Stimulated activated CD4-positive, alpha-beta T cell treated with anti-CD3 and anti-CD28 coated beads, TNF-alpha, amount 100 ng/mL, for 1 hour (primary cell): ENCODE data around the gene MRPS12.

Source experiments
- DNase-seq, 3 donors: peaks; one replicate each; pipeline ENCODE4 v3.0.0-alpha.2; 2020; ENCODE audit warnings: low read depth in 3 of 3, low spot score in 1 of 3

MRPS12 gene

DNA sequence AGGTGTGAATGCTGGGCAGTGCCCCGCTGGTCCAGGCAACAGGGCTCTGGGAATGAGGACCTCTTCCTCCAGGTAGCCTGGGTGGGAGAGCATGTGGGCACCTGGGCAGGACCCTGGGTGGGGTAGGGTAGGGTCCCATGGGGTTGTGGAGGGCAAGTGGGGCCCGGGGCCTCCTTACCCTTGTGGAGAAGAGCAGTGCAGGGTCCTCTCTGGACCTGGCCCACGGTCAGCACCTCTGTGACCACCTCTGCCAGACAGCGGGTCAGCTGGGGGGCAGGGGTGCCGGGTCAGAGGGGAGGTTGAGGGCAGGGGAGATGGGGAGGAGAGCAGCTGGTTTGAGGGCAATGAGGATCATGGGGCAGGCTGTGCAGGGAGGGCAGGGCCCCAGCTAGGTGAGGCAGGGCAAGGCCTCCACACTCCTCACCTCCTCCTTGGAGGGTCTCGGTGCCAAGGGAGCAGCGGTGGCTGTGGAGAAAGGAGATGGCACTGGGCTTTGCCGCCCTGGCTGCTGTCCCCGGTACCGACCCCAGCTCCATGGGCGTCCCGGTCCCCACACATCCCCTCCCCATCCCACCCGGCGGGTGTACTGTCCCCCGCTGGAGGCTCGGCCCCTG is 19.2 kb upstream of the MRPS12 start:
- no peak for DNase-seq

DNA sequence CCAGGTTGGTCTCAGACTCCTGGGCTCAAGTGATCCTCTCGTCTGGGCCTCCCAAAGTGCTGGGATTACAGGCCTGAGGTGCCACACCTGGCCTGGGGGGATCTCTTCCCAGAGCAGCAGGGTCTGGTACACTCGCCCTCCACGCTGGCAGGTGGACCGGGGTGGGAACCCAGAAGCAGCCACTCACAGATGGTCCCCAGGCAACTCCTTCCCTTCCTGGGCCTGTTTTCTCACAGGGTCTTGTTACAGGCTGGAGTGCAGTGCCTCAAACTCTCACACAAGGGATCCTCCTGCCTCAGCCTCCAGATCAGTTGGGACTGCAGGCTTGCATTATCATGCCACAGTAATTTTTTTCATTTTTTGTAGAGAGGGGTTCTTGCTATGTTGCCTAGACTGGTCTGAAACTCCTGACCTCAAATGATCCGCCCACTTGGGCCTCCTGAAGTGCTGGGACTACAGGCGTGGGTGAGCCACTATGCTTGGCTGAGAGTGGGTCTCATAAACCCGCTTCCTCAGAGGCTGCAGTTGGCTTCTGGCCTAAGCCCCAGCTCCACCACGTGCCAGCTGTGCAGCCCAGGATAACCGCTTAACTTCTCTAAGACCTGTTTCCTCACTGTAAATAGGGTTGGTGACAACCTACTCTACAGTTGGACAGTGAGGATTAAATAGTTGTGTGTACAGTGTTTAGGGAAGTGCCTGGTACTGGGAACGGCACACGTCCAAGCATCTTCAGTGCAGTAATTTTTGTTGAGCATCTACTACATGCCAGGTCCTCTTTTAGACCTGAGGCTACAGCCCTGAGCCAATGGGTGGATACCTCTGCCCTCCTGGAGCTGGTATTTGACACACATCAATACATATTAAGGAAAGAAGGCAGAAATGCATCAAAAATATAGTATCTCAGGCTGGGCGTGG is 17.9 kb upstream of the MRPS12 start:
- DNase-seq: no peak

DNA sequence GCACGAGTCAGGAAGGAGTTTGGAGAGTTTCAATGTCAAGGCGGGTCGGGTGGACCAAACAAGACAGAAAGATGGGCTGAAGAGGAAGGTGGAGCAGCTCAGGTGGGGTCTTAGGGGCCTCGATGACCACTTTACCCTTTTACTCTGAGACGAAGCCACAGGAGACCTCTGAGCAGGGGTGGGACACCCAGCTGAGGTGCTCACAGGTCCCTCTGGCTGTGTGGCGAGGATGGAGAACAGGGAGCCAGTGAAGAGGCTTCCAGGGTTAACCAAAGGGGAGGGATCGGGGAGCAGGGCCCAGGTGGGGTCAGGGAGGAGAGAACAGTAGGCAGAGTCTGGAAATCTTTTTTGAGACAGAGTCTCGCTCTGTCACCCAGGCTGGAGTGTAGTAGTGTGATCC is 16.8 kb upstream of the MRPS12 start:
- no peak for DNase-seq

DNA sequence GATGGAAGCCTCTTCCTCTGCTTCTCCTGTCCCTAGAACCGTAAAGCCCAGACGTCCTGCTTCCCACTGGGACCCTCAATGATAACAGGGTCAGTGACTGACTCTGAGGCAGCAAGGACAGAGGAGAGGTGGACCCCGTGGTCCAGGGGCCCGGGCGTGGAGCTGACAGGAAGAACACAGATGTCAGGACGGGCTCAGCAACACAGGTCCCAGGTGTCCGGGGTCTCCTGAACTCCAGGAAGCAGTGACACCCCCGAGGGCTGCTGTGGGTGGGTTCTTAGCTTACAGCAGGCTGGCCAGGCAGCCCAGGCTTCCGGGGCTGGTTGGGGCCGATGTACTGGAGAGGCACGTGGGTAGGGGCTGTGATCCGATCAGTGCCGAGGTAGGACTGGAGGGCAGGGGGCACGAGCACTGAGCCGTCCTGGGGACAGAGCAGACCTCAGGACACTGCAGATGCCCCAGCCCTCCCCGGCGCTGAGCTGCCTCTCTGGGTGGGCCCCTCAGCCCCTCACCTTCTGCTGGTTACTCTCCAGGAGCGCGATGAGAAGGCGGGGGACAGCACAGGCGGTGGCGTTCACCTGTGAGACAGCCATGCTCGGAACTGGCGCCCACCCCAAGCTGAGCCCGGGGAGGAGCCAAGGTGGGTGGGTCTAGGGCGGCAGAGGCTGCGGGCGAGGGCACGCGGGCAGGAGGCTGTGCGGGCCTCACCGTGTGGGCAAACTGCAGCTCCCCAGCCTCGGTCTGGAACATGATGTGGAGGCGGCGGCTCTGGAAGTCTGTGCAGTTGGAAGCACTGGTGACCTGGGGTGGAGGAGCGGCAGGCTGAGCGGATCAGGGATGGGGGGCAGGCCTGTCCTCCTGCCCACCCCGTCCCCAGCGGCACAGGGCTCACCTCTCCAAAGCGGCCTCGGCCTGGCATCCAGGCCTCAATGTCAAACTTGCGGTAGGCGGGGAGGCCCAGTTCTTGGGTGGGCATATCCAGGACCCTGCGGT is 15.1 kb upstream of the MRPS12 start:
- DNase-seq: no peak

DNA sequence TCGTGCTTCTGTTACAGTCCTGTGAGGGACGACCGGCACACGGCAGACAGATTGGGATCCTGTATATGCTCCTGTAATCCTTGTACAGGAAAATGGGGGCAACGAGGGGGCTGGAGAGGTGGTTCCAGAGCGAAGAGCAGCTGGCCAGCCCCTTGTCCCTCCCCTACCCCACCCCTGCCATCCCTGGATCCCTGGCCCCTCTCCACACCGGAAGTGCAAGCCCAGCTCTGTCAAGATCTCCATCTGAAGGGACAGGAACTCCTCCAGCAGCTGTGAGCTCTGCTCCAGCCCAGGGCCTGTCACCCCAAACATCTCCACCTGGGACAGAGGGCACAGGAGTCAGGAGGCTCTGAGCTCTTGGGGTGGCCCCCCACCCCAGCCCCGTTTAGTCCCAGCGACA is 13.2 kb upstream of the MRPS12 start:
- no peak for DNase-seq

DNA sequence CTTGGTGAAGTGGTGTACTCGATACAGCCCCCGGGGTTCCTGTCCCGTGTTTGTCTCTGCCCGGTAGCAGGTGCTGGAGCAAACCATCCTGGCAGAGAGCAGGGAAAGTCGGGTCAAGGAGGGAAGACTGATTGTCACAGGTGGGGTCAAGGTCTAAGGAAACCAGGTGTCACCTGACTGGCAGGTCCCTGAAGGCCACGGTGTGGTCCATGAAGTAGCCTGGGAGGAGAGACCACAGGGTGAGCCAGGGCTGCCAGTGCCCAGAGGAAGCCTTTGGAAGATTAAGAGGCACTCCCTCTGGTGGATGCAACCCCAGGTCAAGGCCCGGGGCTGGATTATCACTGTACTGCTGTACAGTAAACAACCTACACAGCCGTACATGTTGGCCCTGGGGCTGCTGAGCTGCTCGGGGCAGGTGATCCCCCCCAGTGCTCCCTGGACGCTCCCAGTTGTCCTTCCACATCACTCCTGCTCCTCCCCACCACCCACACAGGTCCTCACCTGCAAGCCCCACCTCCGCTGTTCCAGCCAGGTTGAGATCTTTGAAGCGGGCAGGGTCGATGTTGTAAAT is 12.7 kb upstream of the MRPS12 start:
- no peak for DNase-seq

DNA sequence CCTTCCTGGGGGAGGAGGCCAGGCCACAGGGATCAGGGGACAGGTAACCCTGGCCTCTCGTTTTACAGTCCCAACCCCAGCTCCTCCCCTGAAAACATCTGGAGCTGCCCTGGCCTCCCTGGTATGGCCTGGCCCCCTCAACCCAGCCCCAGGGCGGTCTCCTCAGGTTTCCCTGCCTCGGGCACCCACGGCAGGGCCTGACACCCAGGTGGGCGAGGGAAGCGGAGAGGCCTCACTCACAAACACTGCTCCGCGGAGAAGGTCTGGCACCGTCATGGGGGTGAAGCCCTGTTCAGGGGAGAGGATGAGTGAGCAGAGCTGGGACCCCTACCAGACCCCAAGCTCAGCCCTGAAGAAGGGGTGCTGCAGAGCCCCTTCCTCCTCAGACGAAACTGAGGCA is 12.2 kb upstream of the MRPS12 start:
- no peak for DNase-seq

DNA sequence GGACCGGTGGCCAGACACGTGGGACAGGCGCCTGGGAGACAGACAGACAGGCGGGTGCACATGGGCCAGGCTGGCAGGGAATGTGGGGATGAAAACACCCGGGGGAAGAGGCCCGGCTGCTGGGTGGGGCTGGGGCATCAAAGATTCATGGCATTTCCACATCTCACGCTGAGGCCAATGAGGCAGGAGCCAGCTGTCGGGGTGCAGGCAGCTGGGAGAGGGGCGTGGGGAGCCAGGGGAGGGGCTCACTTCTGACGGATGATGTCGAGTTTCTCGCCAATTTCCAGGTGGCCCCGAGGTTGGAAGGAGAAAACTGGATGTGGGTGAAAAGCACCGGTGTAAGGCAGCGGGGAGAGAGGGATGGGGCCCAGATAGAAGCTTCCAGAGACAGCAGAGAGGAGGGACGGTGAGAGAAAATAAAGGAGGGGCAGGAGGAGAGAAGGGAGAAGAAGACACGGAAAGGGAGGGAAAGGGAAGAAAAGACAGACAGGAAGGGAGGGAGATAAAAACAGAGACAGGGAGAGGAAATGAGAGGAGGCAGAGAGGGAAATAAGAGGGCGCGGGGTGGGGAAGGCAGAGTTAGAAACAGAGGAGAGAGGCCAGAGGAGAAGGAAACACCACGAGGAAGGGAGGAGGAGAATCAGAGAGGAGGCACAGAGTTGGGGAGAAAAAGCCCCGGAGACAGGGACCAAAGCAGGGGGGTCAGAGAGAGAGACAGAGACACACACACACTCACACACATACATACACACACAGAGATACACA is 10.7 kb upstream of the MRPS12 start:
- DNase-seq: no peak

DNA sequence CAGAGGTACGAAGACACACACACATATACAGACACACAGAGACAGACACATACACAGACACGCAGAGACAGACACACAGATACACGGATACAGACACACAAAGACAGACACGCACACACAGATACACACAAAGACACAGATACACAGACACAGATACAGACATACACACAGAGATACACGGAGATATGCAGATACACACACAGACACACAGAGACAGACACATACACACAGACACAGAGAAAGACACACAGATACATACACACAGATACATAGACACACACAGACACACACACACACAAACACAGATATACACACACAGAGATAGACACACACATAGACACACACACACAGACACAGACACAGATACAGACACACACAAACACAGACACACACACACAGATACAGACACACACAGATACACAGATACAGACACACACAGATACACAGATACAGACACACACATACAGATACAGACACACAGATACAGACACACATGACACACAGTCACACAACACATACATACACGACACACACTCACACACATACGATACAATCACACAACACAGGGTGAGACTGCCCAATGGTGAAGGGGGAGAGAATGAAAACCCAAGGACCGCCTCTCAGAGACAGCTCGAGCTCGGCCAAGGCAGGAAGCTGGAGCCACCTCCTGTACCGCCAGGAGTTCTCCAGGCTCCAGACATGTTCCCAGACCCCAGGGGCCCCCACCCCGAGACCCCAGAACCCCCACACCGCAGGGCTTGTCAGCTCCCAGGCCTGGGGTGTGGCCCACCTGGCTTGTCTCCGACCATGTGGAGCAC is 9.9 kb upstream of the MRPS12 start:
- DNase-seq: no peak

DNA sequence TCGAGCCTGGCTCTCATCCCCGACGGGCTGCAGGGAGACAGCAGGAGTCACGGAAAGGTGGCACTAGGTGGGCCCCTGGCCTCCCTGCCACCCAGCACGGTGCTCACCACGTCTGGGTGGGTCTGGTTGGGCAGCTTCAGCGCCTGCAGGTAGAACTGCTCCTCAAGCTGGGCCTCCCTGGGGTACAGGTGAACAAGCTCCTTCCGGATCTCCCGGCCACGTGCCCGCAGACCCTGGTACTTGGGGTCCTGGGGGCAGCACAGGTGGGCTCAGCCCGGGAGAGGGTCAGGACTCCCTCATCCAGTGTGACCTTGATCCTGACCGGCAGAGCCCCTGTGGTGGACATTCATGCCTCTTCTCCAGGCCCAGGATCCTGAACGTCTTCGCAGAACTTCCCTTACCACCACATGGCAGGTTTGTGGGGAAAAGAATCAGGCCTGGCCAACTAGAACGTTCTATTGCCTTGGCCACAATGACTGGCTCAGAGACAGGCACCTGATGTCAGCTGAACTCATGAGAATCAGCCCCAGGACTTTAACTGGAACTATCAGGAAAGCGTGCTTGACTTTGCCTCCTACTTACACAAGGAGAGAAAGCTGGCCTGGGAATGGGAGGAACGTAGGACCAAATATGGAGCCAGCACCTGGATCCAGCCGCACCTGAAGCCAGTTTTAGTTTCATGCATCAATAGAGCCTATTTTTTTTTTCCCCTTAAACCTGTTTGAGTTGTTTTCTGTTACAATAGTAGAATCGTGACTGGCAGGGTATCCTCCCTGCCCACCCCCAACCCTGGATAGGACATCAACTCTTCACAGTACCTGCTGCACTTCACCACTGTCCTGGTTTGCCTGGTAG is 9.1 kb upstream of the MRPS12 start:
- DNase-seq: no peak

DNA sequence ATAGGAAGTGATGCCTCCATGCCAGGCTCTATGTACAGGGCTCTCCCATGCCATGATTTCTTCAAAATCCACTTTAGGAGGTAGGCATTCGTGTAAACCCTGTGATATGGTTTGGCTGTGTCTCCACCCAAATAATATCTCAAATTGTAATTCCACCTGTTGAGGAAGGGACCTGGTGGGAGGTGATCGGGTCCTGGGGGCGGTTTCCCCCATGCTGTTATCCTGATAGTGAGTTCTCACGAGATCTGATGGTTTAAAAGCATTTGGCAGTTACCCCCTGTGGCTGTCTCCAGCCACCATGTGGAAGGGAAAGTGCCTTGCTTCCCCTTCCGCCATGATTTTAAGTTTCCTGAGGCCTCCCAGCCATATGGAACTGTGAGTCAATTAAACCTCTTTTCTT is 8.3 kb upstream of the MRPS12 start:
- DNase-seq: no peak

DNA sequence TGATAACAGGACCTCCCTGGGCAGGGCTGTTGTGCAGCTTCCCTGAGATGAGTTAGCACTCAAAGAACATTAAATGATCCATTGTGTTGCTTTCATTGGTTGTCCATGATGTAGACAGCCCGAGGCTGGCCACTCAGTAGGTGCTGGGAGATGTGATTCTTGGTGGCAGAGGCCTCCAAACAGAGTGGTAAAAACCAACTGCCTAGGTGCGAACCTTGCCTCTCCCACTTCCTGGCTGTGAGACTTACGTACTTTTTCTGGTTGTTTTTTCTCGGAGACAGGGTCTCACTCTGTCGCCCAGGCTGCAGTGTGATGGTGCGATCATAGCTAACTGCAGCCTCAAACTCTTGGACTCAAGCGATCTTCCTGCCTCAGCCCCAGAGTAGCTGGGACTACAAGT is 6.4 kb upstream of the MRPS12 start:
- DNase-seq: no peak

DNA sequence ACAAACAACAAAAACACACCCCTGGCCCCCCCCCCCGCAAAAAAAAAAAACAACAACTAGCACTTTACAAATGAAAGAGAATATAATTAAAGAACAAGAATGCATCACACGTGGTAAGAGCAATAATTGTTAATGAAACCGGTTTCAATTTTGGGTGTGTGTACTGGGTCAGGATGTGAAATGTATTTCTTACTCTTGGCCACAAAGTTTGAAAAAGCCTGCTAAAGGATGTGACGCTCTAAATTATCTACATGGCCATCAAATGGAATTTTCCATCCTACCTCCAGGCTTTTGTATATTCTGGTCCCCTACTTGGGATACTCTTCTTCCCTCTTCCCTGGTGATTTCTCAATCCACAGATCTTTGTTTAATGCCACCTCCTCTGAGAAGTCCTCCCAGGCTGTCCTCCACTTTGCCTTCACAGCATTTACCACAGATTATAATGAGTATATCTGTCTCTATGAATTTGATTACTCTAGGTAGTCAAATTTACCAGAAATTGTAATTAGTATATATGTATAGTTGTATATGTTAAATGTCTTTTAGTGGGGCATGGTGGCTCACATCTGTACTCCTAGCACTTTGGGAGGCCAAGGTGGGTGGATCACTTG is 2.2 kb upstream of the MRPS12 start:
- no peak for DNase-seq

DNA sequence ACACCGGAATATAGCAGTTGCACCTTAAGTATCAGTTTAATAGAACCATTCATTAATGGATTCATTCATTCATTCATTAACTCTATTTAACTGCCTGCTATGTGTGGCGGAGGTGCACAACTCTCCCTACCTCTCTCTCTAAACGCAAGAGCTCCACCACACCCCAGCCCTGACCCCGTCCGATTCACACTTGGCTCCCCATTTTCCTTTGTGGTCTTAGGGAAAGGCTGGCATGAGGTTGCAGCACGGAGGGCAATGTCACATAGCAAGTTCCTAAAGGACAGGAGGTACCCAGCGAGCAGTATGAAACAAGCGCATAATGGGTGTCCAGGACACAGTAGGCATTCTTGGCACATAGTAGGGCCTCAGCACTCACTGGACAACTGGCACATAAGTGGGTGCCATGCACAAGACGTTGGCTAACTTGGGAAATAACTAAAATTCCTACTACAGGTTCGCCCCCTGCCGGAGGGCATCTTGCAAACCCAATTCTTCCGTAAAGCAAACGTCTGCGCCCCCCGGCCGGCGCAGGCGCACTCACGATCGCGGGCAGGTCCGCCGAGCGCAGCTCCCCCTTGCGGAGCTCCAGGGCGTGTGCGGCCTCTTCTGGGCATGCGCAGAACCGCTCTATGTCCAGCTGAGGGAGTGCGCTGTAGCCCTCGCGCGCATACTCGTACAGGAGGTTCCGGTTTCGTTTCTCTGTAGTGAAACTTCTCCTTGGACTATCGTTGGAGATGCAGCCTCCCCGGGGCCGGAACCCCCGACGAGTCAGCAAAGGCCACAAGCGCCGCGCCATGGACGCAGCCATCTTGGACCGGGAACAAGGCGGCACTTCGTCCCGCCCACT is 592 bp upstream of the MRPS12 start, which contains the start of gene SARS2:
Gene SARS2, minus strand, starts transcription at position 835 of the 847 bp plus-strand sequence. Its CDS starts 27 bp downstream, at position 808.
- peak; percentile 85 to 92 (median 85) for DNase-seq

DNA sequence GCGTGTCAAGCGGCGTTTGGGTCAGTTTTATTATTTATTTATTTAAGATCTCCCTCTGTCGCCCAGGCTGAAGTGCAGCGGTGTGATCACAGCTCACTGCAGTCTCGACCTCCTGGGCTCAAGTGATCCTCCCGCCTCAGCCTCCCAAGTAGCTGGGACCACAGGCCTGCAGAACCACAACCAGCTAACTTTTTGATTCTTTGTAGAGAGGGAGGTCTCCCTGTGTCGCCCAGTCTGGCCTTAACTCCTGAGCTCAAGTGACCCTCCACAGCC is 713 bp downstream of the MRPS12 start:
- no peak for DNase-seq

DNA sequence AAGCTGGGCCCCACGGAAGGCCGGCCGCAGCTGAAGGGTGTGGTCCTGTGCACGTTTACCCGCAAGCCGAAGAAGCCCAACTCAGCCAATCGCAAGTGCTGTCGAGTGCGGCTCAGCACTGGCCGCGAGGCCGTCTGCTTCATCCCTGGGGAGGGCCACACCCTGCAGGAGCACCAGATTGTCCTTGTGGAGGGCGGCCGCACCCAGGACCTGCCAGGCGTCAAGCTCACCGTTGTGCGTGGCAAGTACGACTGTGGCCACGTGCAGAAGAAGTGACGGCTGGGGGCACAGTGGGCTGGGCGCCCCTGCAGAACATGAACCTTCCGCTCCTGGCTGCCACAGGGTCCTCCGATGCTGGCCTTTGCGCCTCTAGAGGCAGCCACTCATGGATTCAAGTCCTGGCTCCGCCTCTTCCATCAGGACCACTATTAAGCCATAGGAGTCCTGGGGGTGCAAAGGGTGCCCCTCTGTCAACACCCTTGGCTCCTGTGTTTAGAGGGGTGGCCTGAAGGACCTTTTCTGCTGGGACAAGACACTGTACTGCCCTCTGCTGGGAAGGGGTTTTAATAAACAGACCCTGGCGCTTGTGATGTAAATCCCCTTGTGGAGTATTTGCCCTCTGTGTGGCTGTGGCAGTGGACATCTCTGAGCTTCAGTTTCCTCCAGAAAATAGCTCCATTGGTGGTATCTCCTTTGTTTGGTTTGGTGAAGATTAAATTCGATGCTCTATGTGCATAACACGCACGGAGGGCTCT is 1.9 kb downstream of the MRPS12 start:
- no peak for DNase-seq

DNA sequence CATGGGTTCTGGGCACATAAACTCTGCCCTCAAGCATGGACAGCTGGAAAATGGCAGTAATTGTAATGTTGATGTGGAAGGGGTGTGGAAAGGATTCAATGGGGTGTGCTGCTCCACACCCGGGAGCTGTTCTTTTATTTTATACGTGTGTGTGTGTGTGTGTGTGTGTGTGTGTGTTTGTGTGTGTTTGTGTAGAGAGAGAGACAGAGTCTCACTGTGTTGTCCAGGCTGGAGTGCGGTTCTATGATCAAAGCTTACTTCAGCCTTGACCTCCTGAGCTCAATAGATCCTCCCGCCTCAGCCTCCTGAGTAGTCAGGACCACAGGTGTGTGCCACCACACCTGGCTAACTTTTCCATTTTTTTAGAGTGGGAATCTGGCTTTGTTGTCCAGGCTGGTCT is 2.8 kb downstream of the MRPS12 start:
- DNase-seq: no peak
